Measurements from ENCODE around the gene SREK1IP1.
A peak's percentile ranks its signal among the peaks of the same experiment; 100 is the strongest.

SREK1IP1 gene

DNA sequence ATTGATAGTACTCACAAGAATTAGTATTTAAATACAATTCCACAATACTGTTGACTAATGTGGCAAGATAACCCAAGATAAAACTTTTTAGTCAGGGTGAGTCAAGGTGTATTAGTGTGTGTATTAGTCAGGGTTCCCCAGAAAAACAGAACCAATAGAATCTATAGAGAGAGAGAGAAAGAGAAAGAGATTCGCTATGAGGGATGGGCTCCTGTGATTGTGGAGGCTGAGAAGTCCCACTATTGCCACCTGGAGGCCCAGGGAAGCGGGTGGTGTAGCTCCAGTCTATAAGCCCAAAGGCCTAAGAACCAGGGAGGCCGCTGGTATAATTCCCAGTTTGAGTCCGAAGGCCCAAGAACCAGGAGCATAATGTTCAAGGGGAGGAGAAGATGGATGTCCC lies 88.2 kb downstream of the SREK1IP1 start:
- ATAC-seq, result peak in 1 of 2 donors; percentile 38

DNA sequence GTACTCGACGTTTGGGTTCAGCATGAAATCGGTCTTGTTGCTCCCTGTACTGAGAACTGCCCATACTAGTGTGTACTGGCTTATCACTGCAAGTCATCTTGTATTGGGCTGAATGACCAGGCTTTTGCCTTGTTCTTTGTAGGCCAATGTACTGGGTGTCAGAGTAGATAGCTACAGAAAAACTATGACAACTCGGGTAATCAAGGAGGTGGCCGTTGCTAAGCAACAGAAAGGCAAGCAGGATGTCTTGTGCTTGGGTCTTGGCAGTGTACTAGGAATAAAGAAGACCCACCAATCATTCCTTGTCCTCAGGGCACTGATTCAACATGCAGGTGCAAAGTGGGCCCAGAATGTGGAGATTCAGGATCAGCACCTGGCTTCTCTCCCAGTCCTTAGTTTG lies 90.1 kb downstream of the SREK1IP1 start:
- no peak for ATAC-seq

GRCh38 chr5:64671678-64672077 lies 96.8 kb downstream of the SREK1IP1 start:
- ATAC-seq, result no peak

DNA sequence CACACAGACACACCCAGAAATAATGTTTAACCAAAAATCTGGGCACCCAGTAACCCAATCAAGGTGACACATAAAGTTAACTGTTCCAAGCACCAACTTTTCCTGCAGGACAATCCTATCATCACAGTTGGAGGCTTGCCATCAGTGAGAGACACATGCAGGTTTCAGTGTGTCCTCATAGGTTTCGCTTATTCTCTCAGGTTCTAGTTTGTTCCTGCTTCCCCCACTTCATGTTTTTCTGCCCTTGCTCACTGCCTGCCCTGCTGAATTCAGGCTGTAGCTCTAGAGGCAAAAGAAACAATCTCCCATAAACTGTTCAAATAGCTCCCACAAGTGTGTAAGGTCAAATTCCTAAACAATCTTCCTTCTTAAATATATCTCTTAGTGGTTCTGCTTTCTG lies 98.2 kb downstream of the SREK1IP1 start:
- no peak for ATAC-seq

Measured in activated CD4-positive, CD25-positive, alpha-beta regulatory T cell treated with anti-CD3 and anti-CD28 coated beads, Interleukin-2, amount 50 U/mL, for 24 hours (primary cell).